ENCODE measurements around the gene MGME1. TPM values are rescaled to one million over a fixed set of nuclear protein-coding genes. Genes with fewer than 3 reads are reported as not detected.

The MGME1 gene
- total RNA-seq, 1 donor from 2014 or later: 4.8 TPM

DNA sequence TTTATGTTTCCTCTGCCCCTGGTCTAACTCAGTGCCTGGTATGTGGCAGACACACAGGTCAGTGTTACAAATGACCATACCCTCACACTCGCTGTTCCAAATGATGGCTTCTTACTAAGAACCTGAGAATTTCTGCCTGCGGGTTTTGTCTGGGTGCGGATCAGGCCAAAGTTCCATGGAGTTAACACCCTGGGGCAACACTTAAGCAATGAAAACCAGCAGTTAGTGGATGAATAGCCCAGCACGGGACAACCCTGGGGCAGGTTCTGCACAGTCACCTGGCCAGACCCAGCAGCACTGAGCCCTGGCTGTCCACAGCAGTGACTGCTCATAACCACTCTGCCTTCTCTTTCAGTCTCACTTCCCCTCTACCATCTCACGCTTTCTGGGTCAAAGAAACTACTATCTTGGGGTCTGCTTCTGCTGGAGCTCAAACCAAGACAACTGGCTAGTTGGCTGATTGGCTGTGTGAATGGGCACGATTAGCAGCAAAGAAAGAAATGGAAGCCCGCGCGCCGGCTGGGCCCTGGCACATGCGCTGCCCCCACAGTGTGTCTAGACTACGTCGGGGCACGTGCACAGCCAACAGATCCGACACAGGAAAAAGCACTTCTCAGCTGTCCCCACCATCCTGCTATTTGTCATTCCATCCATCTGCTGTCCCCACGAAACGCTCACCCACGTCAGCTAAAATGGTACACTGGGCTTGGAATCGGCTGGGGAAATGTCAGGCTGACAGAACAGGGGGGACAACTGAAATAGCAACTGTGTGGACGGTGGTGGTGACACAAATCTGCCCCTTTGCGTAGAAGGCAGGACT is 36.6 kb downstream of the MGME1 start:
- TF ChIP-seq, protein P1, sequence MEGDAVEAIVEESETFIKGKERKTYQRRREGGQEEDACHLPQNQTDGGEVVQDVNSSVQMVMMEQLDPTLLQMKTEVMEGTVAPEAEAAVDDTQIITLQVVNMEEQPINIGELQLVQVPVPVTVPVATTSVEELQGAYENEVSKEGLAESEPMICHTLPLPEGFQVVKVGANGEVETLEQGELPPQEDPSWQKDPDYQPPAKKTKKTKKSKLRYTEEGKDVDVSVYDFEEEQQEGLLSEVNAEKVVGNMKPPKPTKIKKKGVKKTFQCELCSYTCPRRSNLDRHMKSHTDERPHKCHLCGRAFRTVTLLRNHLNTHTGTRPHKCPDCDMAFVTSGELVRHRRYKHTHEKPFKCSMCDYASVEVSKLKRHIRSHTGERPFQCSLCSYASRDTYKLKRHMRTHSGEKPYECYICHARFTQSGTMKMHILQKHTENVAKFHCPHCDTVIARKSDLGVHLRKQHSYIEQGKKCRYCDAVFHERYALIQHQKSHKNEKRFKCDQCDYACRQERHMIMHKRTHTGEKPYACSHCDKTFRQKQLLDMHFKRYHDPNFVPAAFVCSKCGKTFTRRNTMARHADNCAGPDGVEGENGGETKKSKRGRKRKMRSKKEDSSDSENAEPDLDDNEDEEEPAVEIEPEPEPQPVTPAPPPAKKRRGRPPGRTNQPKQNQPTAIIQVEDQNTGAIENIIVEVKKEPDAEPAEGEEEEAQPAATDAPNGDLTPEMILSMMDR (IDR thresholded peaks at IDR 0.05; ENCODE audit: partially characterized antibody, unreplicated experiment): no peak
- peaks cover 6% of the 10 kb centered on the region for H3K27me3 Mint-ChIP-seq (ENCODE audit: unreplicated experiment)
- no peak overlapping the region for H3K27ac Mint-ChIP-seq (ENCODE audit: unreplicated experiment)
- no peak overlapping the region for H3K4me3 Mint-ChIP-seq (ENCODE audit: unreplicated experiment)
- H3K9me3 Mint-ChIP-seq (ENCODE audit: unreplicated experiment): no peaks in the 10 kb centered on the region
- H3K36me3 Mint-ChIP-seq (ENCODE audit: unreplicated experiment): no peaks in the 10 kb centered on the region
- DNase-seq: no peak
- peaks cover 2% of the 10 kb centered on the region for H3K4me1 Mint-ChIP-seq (ENCODE audit: low read depth, unreplicated experiment)

DNA sequence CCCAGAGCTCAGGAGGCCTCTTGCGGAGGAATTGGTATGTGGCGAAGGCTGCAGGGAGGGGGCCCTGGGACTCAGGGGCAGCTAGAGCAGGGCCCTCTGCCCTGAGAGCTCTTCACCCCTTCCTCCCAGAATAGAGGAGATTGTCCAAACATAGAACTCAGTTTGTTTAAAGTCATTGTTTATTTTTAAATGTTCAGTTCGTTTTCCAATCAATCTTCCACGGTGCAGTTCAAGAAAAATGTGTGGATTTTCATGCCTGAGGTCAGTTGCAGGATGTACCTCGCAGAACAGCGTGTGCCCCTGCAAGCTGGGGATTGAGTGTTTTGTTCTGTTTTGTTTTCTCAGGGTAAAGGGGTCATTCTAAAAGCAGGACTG is 37.2 kb downstream of the MGME1 start:
- no peaks in the 10 kb centered on the region for H3K9me3 Mint-ChIP-seq (ENCODE audit: unreplicated experiment)
- no peak for DNase-seq
- peaks cover 3% of the 10 kb centered on the region for H3K27me3 Mint-ChIP-seq (ENCODE audit: unreplicated experiment)
- no peak overlapping the region for H3K4me3 Mint-ChIP-seq (ENCODE audit: unreplicated experiment)
- H3K36me3 Mint-ChIP-seq (ENCODE audit: unreplicated experiment): peaks cover 2% of the 10 kb centered on the region
- H3K27ac Mint-ChIP-seq (ENCODE audit: unreplicated experiment): no peak overlapping the region
- peaks cover 2% of the 10 kb centered on the region for H3K4me1 Mint-ChIP-seq (ENCODE audit: low read depth, unreplicated experiment)
- TF ChIP-seq, protein P1 (IDR thresholded peaks at IDR 0.05; ENCODE audit: partially characterized antibody, unreplicated experiment): no peak

DNA sequence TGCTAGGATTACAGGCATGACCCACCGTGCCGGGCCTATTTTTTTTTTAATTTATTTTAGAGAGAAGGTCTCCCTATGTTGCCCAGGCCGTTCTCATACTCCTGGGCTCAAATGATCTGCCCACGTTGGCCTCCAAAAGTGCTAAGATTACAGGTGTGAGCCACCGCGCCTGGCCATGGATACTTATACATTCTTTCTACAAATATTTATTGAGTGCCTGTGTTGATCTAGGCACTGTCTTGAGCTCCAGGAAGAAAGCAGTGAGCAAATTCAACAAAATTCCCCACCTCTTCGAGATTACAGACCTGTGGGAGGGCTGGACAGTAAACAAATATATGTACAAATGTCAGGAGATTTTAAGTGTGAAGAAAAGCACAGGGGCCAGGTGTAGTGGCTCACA is 37.9 kb downstream of the MGME1 start:
- Mint-ChIP-seq H3K27ac (ENCODE audit: unreplicated experiment) (no peak overlapping the region), H3K9me3 (ENCODE audit: unreplicated experiment) (peaks cover 4% of the 10 kb centered on the region), H3K27me3 (ENCODE audit: unreplicated experiment) (peaks cover 4% of the 10 kb centered on the region)

DNA sequence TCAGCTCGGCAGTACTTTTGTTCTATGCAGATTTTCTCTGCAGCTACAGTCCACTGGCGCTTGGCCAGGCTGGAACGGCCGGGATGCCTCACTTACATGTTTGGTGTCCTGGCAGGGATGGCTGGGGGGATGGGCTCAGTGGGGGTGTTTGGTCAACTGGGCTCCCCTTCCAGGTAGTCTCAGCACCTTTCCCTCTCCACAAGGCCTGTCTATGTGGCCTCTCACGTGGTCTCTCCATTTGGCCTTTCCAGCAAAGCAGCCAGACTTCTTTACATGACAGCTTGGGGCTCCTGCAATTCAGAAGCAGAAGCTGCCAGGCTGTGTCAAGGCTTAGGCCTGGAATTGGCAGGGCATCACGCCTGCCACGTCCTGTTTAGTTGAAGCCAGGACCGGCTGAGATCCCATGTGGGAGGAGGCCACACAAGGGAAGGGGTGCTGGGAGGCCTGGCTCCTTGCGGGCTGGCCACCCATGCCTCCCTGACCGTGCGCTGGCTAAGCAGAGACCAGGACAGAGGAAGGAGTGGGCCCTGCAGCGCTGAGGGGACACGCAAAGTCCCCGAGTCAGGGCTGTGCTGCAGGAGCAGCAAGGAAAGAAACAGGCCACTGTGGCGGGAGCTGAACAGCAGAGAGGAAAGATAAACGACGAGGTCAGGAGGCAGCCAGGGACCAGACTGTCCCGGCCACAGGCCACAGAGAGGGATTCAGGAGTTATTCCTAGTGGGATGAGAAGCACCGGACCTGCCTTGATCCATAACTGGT is 38.9 kb downstream of the MGME1 start:
- peaks cover 7% of the 10 kb centered on the region for H3K27me3 Mint-ChIP-seq (ENCODE audit: unreplicated experiment)
- peaks cover 4% of the 10 kb centered on the region for H3K9me3 Mint-ChIP-seq (ENCODE audit: unreplicated experiment)
- no peak overlapping the region for H3K4me3 Mint-ChIP-seq (ENCODE audit: unreplicated experiment)
- peaks cover 13% of the 10 kb centered on the region for H3K36me3 Mint-ChIP-seq (ENCODE audit: unreplicated experiment)
- no peak for DNase-seq
- TF ChIP-seq, protein P1 (IDR thresholded peaks at IDR 0.05; ENCODE audit: partially characterized antibody, unreplicated experiment): no peak
- no peak overlapping the region for H3K27ac Mint-ChIP-seq (ENCODE audit: unreplicated experiment)
- H3K4me1 Mint-ChIP-seq (ENCODE audit: low read depth, unreplicated experiment): peaks cover 2% of the 10 kb centered on the region

More for the DNA sequence above, 37.9 kb downstream of the MGME1 start:
- peaks cover 9% of the 10 kb centered on the region for H3K36me3 Mint-ChIP-seq (ENCODE audit: unreplicated experiment)
- peaks cover 2% of the 10 kb centered on the region for H3K4me1 Mint-ChIP-seq (ENCODE audit: low read depth, unreplicated experiment)
- DNase-seq: no peak
- no peak overlapping the region for H3K4me3 Mint-ChIP-seq (ENCODE audit: unreplicated experiment)
- TF ChIP-seq, protein P1 (IDR thresholded peaks at IDR 0.05; ENCODE audit: partially characterized antibody, unreplicated experiment): no peak

DNA sequence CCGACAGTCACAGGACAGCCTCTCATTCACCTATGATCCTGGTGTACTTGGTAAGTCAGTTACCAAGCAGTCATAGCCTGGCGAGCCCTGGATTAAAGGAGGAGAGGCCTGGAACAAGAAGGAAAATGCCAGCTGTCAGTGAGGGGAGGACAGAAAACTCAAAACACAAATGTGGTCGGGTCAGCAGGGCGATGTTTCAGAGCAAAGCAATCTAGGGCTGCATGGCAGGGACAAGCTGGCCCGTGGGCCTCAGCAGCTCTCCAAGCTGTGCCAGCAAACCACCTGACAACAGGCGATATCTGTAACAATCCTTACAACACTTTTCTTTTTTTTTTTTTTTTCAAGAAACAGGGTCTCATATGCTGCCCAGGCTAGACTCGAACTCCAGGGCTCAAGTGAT is 40.3 kb downstream of the MGME1 start:
- Mint-ChIP-seq H3K4me3 (ENCODE audit: unreplicated experiment) (no peak overlapping the region), H3K27me3 (ENCODE audit: unreplicated experiment) (peaks cover 7% of the 10 kb centered on the region), H3K27ac (ENCODE audit: unreplicated experiment) (peak overlapping the region; percentile 85), H3K4me1 (ENCODE audit: low read depth, unreplicated experiment) (peaks cover 2% of the 10 kb centered on the region), H3K9me3 (ENCODE audit: unreplicated experiment) (peaks cover 4% of the 10 kb centered on the region), H3K36me3 (ENCODE audit: unreplicated experiment) (peaks cover 13% of the 10 kb centered on the region)
- no peak for DNase-seq
- TF ChIP-seq, protein P1 (IDR thresholded peaks at IDR 0.05; ENCODE audit: partially characterized antibody, unreplicated experiment): no peak

Measured in glutamatergic neuron (in vitro differentiated cells).